HG03095 (cell line): Measurements from ENCODE around the gene BCL11B.

Experiments
- ATAC-seq: cut with Tn5 transposase; IDR thresholded peaks from one replicate; pipeline ENCODE4 v1.9.1; 2021; ENCODE audit warnings: moderate library complexity; ENCODE audit not compliant: unreplicated experiment

Gene BCL11B

GRCh38 chr14:99123208-99123870, 148.7 kb downstream of the BCL11B start:
- ATAC-seq = no peak

DNA sequence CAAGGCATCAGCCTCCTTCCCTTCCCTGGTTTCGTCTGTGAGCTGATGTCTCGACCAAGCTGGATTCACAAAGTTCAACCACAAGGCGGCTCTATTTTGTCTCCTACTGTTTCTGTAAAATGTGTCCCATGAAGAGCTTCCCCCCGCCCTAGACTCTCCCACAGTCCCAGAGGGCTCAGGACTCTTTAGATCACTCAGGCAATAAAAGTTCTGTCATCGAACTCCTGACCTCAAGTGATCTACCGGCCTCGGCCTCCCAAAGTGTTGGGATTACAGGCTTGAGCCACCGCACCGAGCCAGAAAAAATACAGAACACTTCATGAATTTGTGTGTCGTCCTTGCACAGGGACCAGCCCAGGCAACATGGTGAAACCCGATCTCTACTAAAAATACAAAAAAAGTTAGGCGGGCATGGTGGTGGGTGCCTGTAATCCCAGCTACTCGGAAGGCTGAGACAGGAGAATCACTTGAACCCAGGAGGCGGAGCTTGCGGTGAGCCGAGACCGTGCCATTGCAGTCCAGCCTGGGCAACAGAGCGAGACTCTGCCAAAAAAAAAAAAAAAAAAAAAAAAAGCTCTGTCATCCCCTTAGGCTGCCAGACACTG, 149.4 kb downstream of the BCL11B start:
- no peak for ATAC-seq

DNA sequence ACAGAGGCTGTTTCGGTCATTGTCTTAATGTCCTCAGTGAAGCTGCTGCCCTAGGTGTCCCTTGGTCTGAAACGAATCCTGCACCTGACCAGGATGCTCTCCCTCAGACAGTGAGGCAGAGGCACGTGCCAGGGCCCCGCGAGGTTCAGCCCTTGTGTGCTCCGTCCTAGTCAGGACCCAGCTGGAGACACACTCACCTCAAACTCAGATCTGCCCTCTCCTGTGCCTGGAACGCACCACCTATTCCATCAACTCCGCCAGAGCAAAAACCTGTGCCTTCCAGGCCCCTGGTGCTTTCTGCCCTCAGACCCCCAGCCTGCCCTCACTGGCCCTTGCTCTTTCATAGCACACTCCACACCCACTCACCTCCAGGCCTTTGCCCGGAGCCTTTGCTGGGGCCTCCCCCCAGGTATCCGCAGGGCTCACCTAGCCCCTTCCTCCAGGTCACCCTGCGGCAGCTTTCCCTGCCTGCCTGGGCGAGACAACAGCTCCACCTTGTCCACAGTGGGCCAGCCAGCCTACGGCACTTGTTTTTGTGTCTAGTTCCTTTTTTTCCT, 150.6 kb downstream of the BCL11B start:
- no peak for ATAC-seq

DNA sequence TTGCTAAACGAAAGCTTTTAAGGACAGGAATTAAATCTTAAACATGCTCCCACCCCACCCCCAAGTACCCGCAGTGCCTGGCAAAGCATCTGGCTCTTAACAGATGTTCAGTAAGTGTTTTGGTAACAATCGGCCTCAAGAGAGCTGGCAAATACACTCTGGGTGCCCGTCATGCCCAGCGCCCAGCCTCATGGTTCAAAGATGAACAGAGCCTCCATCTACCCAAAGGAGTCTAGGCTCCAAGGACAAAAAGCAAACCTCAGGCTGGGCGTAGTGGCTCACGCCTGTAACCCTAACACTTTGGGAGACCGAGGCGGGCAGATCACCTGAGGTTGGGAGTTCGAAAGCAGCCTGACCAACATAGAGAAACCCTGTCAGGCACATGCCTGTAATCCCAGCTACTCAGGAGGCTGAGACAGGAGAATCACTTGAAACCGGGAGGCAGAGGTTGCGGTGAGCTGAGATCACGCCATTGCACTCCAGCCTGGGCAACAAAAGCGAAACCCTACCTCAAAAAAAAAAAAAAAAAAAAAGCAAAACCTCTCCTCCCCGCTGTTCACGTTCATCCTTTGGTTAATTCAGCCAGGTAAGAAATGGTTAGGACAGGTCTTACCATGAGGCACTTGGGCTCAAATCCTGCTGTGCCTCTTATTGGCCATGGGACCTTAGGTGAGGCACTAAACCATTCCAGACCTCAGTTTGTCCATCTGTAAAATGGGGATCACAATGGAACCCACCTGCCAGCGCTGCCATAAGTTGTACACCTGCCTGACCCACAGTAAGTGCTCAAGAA, 151.3 kb downstream of the BCL11B start:
- ATAC-seq = no peak

DNA sequence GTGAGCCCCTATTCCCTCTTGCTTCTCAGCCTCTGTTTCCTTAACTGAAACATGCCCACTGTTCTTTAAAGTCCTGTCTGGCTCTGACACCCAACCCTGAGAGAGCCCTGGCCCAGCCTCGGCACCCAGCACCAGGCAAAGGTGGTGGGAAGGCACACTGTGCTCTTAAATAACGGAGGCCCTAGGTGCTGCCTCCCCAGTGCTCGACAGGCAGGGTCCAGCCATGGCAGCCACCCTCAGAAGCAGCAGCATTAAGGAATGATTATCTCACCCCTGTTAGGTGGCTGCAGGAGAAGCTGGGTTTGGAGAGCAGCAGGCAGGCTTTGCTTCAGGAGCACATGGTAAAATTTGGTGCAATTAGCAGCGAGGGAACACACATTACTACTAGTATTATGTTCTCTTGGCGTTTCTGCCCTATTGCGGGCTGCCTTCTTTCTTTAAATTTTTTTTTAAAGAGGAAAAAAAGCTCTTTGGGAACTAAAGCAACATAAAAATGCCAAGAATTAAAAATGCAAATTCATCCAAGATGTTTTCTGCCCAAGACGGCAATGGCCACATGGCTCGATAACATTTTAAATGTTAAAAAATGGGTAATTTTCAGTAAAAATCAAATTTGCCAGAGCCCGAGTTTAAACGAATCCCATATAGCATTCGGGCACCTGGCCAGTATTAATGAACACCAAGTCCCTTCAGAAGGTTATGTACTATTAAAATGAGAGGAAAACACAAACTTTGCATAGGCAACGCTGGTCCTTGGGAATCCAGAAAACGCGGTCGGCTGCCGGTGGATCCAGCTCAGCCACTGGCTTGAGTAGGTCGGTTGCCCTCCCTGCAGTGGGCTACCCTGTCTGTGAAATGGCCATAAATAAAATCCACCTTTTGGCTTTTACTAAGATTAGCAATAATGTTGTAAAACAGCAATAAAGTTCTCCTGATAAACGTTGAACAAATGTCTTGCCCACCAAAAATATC, 152.2 kb downstream of the BCL11B start:
- ATAC-seq = no peak
